HL-60/S4 treated with phorbol 12-myristate 13-acetate at 8.2 ng/mL for 4 days and 3 days (cell line): ENCODE results near the gene ZDHHC14.

Source experiments
- in situ Hi-C: fragments of 300-500 bp; cut with MboI; formaldehyde crosslinking; loops from 2 replicates; pipeline ENCODE4 v1.15.0; 2022; ENCODE audit warnings: low sequenced_read_pairs

The ZDHHC14 gene

DNA sequence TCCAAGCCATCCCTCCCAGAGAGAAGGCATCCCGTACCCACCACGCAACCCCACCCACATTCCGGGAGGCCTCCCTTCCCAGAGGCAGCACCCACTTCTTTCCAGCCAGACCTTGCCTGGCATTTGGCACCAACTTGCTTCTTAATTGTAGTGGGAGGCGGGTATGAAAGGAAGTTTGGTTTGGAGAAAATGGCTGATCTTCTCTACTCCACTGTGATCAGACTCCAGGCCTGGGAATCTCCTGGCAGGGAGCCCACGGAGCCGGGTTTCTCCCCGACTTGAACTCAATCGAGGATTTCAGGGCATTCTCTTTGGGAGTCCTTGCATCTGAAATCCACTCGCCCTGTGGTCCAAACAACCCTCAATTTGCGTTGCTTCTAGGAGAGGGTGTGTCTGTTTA is 107.1 kb downstream of the ZDHHC14 start:
- in situ Hi-C loops, result no loop called here

- in situ Hi-C loops, result no loop called here
Observed at GRCh38 chr6:157488716-157489118, 107.7 kb downstream of the ZDHHC14 start.

GRCh38 chr6:157490611-157491269 is 109.8 kb downstream of the ZDHHC14 start:
- in situ Hi-C loops, result no loop called here

DNA sequence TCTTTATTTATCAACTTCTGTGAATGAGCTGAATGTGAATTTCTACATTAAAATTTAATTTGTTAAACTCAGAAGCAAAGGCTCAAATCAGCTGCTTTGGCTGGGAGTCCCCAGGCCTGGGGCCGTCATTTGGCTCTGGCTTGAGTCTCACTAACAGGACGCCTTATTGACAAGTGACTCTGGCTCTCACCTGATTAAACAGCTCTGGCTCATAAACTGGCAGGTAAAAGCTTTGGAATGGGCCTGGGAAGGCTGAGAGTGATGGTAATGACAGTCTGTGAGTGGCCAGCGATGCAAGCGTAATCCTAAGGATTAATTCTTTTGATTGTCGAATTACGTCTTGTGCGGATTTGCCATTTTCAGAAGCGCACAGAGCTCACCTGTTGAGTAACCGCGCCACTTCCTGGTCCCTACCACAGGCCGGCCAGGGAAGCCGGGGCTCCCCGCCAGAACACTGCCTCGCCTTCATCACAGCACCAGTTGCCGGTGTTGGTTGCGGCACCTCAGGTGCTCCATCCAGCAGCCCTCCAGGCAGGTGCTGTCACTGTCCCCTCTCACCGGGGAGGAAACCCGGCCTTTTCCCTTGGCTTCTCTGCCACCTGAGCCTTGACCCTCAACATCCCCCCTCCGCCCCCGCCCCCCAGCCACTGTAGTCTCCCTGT is 110.7 kb downstream of the ZDHHC14 start:
- in situ Hi-C loops, result no loop called here

DNA sequence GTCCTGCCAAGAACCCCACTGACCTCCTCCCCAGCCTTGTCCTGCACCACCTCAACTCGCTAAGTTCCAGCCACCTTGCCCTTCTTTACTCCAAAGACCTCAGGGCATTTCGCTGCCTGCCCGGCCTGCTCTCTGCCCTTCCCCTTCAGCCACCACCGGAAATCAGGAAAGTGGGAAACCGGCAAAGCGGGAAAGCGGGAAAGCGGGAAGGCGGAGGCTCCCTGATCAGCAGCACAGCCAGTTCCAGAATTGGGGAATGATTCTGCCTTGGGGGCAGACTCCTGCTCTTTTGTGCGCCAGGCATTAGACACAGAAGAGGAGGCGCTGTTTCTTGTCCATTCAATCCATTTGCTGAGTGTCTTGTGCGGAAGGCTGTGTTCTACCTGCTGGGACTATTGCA is 111.3 kb downstream of the ZDHHC14 start:
- in situ Hi-C loops, result no loop called here

GRCh38 chr6:157492741-157493140 is 111.8 kb downstream of the ZDHHC14 start:
- in situ Hi-C loops, result no loop called here

GRCh38 chr6:157493173-157493572 is 112.2 kb downstream of the ZDHHC14 start:
- in situ Hi-C loops, result no loop called here

GRCh38 chr6:157493576-157493975 is 112.6 kb downstream of the ZDHHC14 start:
- in situ Hi-C loops, result no loop called here

DNA sequence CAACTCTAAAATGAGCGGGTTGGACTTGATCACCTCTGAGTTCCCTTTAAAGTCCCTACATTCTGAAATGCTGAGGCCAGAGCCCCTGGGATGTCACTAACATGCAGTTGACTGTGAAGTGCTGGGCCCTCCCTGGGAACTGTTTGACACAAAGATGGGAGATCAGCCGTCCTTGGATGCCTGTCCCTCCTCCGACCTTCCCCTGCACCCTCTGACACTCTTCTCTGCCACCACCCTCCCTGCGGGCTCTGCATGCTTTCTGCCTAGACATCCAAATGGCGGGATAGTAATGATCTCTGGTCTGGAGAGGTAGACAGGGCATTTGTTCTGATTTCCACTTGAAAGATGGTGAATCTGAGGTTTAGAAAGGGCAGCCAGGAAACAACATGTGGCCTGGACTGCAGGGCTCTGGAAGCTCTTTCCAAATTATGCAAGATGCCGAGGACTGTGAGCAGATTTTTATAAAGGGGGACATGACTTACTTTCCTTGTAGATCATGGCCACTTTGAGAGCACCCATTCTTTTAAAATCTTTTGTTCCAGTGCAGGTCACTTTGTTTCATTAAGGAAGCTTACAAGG is 113.2 kb downstream of the ZDHHC14 start:
- in situ Hi-C loops, result no loop called here

- in situ Hi-C loops, result no loop called here
Observed at GRCh38 chr6:157496534-157497095, 115.6 kb downstream of the ZDHHC14 start.

- in situ Hi-C loops, result no loop called here
Observed at GRCh38 chr6:157497579-157497978, 116.6 kb downstream of the ZDHHC14 start.

DNA sequence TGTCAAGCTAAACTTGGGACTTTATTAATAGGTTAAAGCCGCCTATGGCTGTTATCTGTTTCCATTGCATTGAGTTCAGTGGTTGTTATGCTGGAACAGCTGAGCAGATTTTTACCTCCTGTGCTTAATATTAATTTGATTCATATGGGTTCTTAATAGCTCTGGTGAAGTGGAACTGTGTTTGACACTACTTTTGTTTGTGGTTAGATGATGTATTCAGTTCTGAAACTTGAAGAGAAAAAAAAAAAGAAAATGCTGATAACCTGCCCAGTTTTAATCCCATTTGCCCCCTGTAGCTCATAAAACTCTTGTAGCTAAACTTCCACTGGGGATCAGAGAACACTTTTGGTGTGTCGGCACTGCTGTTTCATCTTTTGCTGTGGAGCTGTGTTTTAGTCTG is 117.8 kb downstream of the ZDHHC14 start:
- in situ Hi-C loops, result no loop called here

DNA sequence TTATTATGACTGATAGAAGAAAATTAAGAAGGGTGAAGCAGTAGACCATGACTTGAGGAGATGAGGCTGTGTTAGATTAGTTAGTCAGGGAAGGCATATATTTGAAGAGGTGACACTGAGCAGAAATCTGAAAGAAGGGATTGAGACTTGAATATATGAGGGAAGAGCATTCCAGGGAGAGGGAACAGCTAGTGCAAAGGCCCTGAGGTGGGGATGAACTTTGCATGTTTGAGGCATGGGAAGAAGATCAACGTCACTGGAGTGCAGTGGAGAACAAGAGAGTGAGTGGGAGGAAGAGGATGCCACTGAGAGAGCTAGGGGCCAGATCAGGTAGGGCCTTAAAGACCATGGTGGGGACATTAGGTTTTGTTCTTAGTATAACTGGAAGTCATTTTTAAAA is 119.0 kb downstream of the ZDHHC14 start:
- in situ Hi-C loops, result no loop called here

- in situ Hi-C loops, result no loop called here
Observed at GRCh38 chr6:157503018-157503747, 122.2 kb downstream of the ZDHHC14 start.

GRCh38 chr6:157505912-157506491 is 125.0 kb downstream of the ZDHHC14 start:
- in situ Hi-C loops, result no loop called here

- in situ Hi-C loops, result no loop called here
Observed at GRCh38 chr6:157510323-157511188, 129.6 kb downstream of the ZDHHC14 start.

- in situ Hi-C loops, result no loop called here
Observed at GRCh38 chr6:157511682-157512381, 130.8 kb downstream of the ZDHHC14 start.

- in situ Hi-C loops, result no loop called here
Observed at GRCh38 chr6:157512382-157512682, 131.3 kb downstream of the ZDHHC14 start.

GRCh38 chr6:157513004-157513603 is 132.1 kb downstream of the ZDHHC14 start:
- in situ Hi-C loops, result no loop called here
